ENCODE measurements around the gene FADD. TPM values are rescaled to one million over a fixed set of nuclear protein-coding genes. Genes with fewer than 3 reads are reported as not detected.

Gene FADD
- total RNA-seq, 1 experiment from 2014 or later: 40.2 TPM

DNA sequence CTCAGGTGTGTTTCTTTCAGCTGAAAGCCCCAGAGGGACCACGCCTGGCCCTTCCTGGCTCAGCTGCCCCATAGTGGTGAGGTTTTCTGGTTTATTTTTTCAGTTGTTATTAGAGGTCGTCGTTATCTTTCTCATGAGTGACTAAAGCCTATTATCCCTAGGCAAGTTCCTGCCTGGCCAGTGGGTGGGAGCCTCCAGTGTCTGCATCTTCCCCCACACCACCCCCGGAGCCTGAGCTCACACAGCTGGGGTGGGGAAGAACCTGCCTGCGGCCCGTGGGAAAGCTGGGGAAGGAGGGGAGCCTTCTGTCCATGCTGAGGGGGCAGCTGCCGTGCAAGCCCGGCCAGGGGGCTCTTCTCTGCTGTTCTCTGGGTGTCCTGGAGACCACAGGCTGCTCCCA is 43.1 kb downstream of the FADD start:
- no peak overlapping the region for H3K4me3 Mint-ChIP-seq (ENCODE audit: low read depth, unreplicated experiment)
- intact Hi-C loops (cut with micrococcal nuclease; ENCODE audit: unreplicated experiment): no loop called here
- CTCF ChIA-PET: no interaction called here
- TF ChIP-seq, protein P1, sequence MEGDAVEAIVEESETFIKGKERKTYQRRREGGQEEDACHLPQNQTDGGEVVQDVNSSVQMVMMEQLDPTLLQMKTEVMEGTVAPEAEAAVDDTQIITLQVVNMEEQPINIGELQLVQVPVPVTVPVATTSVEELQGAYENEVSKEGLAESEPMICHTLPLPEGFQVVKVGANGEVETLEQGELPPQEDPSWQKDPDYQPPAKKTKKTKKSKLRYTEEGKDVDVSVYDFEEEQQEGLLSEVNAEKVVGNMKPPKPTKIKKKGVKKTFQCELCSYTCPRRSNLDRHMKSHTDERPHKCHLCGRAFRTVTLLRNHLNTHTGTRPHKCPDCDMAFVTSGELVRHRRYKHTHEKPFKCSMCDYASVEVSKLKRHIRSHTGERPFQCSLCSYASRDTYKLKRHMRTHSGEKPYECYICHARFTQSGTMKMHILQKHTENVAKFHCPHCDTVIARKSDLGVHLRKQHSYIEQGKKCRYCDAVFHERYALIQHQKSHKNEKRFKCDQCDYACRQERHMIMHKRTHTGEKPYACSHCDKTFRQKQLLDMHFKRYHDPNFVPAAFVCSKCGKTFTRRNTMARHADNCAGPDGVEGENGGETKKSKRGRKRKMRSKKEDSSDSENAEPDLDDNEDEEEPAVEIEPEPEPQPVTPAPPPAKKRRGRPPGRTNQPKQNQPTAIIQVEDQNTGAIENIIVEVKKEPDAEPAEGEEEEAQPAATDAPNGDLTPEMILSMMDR (IDR thresholded peaks at IDR 0.05; ENCODE audit: unreplicated experiment): no peak
- peaks cover 6% of the 10 kb centered on the region for H3K9me3 Mint-ChIP-seq (ENCODE audit: low read depth, unreplicated experiment)
- H3K36me3 Mint-ChIP-seq (ENCODE audit: insufficient read depth, unreplicated experiment): peaks cover 5% of the 10 kb centered on the region
- no peak for DNase-seq
- peaks cover 19% of the 10 kb centered on the region for H3K4me1 Mint-ChIP-seq (ENCODE audit: low read depth, unreplicated experiment)
- BruUV-seq (replicated peaks): no TSS peak
- H3K27me3 Mint-ChIP-seq (ENCODE audit: unreplicated experiment): peaks cover 23% of the 10 kb centered on the region
- no peak overlapping the region for H3K27ac Mint-ChIP-seq (ENCODE audit: unreplicated experiment)

DNA sequence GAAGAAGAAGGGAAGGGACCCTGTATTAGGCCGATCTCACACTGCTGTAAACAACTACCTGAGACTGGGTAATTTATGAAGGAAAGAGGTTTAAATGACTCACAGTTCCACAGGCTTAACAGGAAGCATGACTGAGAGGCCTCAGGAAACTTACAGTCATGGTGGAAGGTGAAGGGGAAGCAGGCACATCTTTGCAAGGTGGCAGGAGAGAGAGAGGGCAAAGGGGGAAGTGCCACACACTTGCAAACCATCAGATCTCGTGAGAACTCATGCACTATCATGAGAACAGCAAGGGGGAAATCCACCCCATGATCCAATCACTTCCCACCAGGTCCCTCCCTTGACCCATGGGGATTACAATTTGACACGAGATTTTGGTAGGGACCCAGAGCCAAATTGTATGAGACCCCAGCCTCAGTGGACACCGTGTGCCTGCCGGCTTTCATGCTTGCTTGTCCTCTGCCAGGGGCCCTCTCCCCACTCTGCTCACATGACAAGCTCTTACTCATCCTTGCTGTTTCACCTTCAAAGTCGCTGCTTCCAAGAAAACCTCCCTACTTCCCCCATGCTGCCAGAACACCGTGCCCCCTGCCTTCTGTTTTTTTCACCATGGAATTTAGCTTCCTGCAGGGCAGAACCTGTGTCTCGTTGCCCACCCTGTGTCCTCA is 44.1 kb downstream of the FADD start:
- Mint-ChIP-seq H3K27me3 (ENCODE audit: unreplicated experiment) (peaks cover 32% of the 10 kb centered on the region), H3K36me3 (ENCODE audit: insufficient read depth, unreplicated experiment) (peaks cover 5% of the 10 kb centered on the region), H3K9me3 (ENCODE audit: low read depth, unreplicated experiment) (peaks cover 6% of the 10 kb centered on the region), H3K27ac (ENCODE audit: unreplicated experiment) (no peak overlapping the region), H3K4me1 (ENCODE audit: low read depth, unreplicated experiment) (peaks cover 19% of the 10 kb centered on the region), H3K4me3 (ENCODE audit: low read depth, unreplicated experiment) (no peak overlapping the region)
- intact Hi-C loops (cut with micrococcal nuclease; ENCODE audit: unreplicated experiment): no loop called here
- no TSS peak for BruUV-seq (replicated peaks)
- no peak for DNase-seq
- TF ChIP-seq, protein P1 (IDR thresholded peaks at IDR 0.05; ENCODE audit: unreplicated experiment): no peak
- CTCF ChIA-PET: no interaction called here

DNA sequence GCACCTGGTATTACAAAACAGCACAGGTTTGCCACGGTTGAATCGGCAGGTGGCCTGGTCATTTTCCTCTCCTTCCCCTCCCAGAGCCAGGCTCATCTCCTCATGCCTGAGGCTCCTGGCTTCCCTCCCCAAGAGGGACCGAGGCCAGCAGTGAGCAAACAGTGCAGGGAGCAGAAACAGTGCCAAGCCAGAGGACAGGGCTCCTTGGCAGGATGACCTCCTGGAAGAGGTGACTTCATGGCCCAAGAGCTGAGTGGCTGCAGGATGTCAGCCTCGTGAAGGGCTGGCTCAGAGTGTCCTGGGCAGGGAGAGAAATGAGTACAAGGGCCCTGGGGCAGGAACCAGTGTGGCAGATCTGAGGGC is 44.6 kb downstream of the FADD start:
- CTCF ChIA-PET: no interaction called here
- DNase-seq: no peak
- Mint-ChIP-seq H3K9me3 (ENCODE audit: low read depth, unreplicated experiment) (peaks cover 4% of the 10 kb centered on the region), H3K27me3 (ENCODE audit: unreplicated experiment) (peaks cover 27% of the 10 kb centered on the region), H3K36me3 (ENCODE audit: insufficient read depth, unreplicated experiment) (peaks cover 5% of the 10 kb centered on the region), H3K4me3 (ENCODE audit: low read depth, unreplicated experiment) (no peak overlapping the region), H3K4me1 (ENCODE audit: low read depth, unreplicated experiment) (peaks cover 15% of the 10 kb centered on the region), H3K27ac (ENCODE audit: unreplicated experiment) (no peak overlapping the region)
- TF ChIP-seq, protein P1 (IDR thresholded peaks at IDR 0.05; ENCODE audit: unreplicated experiment): no peak
- intact Hi-C loops (cut with micrococcal nuclease; ENCODE audit: unreplicated experiment): no loop called here
- no TSS peak for BruUV-seq (replicated peaks)

DNA sequence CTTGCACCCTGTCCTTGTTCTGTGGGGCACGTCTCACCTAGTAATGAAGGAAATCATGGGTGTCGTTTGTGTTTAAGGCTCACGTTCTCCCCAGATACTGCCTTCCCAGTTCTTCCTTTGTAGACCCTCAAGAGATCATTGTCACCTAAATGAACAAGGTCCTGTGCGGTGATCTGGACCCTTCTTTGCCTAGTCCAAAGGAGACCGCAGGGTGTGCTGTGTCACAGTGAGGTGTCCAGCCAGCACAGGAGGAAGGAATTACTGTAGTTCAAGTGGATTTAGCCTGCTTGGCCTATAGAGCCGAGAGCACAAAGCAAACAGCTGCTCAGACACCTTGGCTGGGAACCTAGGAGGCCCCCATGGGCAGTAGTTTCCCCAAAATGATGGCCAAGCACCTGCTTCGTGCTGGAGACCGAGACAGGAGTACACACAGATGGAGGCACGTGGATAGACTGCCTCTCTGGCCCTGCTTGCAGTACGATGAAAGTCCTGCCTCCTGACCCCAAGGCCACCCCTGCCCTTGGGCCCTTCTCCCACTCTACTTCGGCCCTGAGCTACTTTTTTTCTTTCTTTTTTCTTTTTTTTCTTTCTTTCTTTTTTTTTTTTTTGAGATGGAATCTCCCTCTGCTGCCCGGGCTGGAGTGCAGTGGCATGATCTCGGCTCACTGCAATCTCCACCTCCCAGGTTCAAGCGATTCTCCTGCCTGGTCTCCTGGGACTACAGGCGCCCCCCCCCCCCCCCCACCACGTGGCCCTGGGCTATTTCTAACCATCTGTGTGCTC is 48.0 kb downstream of the FADD start:
- Mint-ChIP-seq H3K4me3 (ENCODE audit: low read depth, unreplicated experiment) (no peak overlapping the region), H3K36me3 (ENCODE audit: insufficient read depth, unreplicated experiment) (peaks cover 3% of the 10 kb centered on the region), H3K27ac (ENCODE audit: unreplicated experiment) (no peak overlapping the region), H3K9me3 (ENCODE audit: low read depth, unreplicated experiment) (no peaks in the 10 kb centered on the region), H3K4me1 (ENCODE audit: low read depth, unreplicated experiment) (no peaks in the 10 kb centered on the region), H3K27me3 (ENCODE audit: unreplicated experiment) (peaks cover 28% of the 10 kb centered on the region)
- TF ChIP-seq, protein P1 (IDR thresholded peaks at IDR 0.05; ENCODE audit: unreplicated experiment): no peak
- no peak for DNase-seq
- intact Hi-C loops (cut with micrococcal nuclease; ENCODE audit: unreplicated experiment): no loop called here
- no TSS peak for BruUV-seq (replicated peaks)
- CTCF ChIA-PET: interaction anchor here (0.8 kb wide), 1 partner anchor 1165 kb away, joined by 3 read pairs; no protein-coding TSS in a partner anchor

Measured in Calu3 (cell line).